Erythroblast (primary cell): ENCODE data around the gene SATB2.

Source experiments
- GATA1 ChIP-seq: IDR thresholded peaks from 2 replicates; pipeline ENCODE4 v1.6.1; 2011; ENCODE audit warnings: low read depth, mild to moderate bottlenecking, control low read depth, low read length, moderate library complexity
- POLR2A ChIP-seq: IDR thresholded peaks from 2 replicates; pipeline ENCODE4 v1.6.1; 2011; ENCODE audit warnings: mild to moderate bottlenecking, low read length

- no peak for TF ChIP-seq POLR2A
- no peak for TF ChIP-seq GATA1
Measured at GRCh38 chr2:199505755-199506403, 48.1 kb upstream of the SATB2 start.
